Right cardiac atrium (tissue), 5 donors: ENCODE results near the gene ZNF605. TPM values are rescaled to one million over a fixed set of nuclear protein-coding genes. Genes with fewer than 3 reads are reported as not detected.
"Not testable (repeated sequence)": the region's sequence is repeated elsewhere in the genome, so short reads cannot be mapped to it uniquely, and the experiment has no call there.

Experiments used
- ATAC-seq, 2 donors: fragments of 200-7000 bp; cut with Tn5 transposase; one replicate each; pipeline versions ENCODE4 v1.8.0 to v1.9.1; 2020; ENCODE audit warnings: moderate library complexity in 2 of 2, mild to moderate bottlenecking in 1 of 2
- DNase-seq, 3 donors: peaks; one replicate each; pipeline ENCODE4 v3.0.0-alpha.2; 2020
- H3K27ac ChIP-seq: one replicate; pipeline ENCODE4 v1.5.1; 2013; ENCODE audit warnings: mild to moderate bottlenecking, low read length, control low read depth, moderate library complexity
- H3K27me3 ChIP-seq: one replicate; pipeline ENCODE4 v1.6.1; 2013; ENCODE audit not compliant: control insufficient read depth, insufficient read depth
- H3K4me1 ChIP-seq: one replicate; pipeline ENCODE4 v1.6.1; 2013; ENCODE audit warnings: low read length; ENCODE audit not compliant: control insufficient read depth, insufficient read depth
- H3K4me3 ChIP-seq: one replicate; pipeline ENCODE4 v1.5.1; 2013; ENCODE audit warnings: low read length, control low read depth
- H3K9me3 ChIP-seq: one replicate; pipeline ENCODE4 v1.6.1; 2013; ENCODE audit warnings: low read length; ENCODE audit not compliant: control insufficient read depth
- WGBS: extraction: QIAGEN DNeasy Blood & Tissue Kit; methylation state at CpG from one replicate; pipeline ENCODE4 v1.1.7; 2013; 5-methylcytosine and 5-hydroxymethylcytosine counted together
- intact Hi-C, 4 donors: fragments of 100-400 bp; cut with DNase I; formaldehyde crosslinking; loops; one replicate each; pipeline versions ENCODE4 v1.11.0 to v1.14.0; 2022 to 2023
- polyA plus RNA-seq: library from polyadenylated mRNA; stranded (reverse); fragments of 200-250 nt; gene quantifications from one replicate; pipeline ENCODE4 v1.2.3, GENCODE V29; 2013
- total RNA-seq, 4 donors: library from RNA; stranded (reverse); fragmentation: NEBNext Ultra II Directional; extraction: Animal tissue kit (Norgen Biotek cat#: 25700); gene quantifications; one replicate each; pipeline ENCODE4 v1.2.1, GENCODE V29; 2021
- donor health status: healthy with polysubstance abuse.
- donor health status: DM: no; HTN: yes; CAD: no.
- donor health status: DM: no; HTN: no; CAD: no.
- donor health status: DM: no; HTN: yes; CAD: no; lungs with severe emphysema.
- donor health status: DM: yes; HTN: yes; CAD: no.

ZNF605 gene
- total and polyA plus RNA-seq, 5 donors, result 6.5 to 17.4 (median 14.1) TPM

- DNase-seq (no peak), ATAC-seq (no peak)
- 98% methylated on average over 8 of the region's 8 CpGs for WGBS
- intact Hi-C loops, result no loop called here
- H3K4me3 ChIP-seq, result peak overlapping the region; percentile 37
- H3K27me3 ChIP-seq, result no peaks in the 10 kb centered on the region
- H3K27ac ChIP-seq, result no peak overlapping the region
- H3K4me1 ChIP-seq, result no peaks in the 10 kb centered on the region
- H3K9me3 ChIP-seq, result peaks cover 44% of the 10 kb centered on the region
Observed at GRCh38 chr12:132925597-132926414, 30.3 kb downstream of the ZNF605 start.

GRCh38 chr12:132924356-132924755, 31.8 kb downstream of the ZNF605 start:
- H3K27me3 ChIP-seq, result no peaks in the 10 kb centered on the region
- no peak for DNase-seq
- peaks cover 39% of the 10 kb centered on the region for H3K9me3 ChIP-seq
- no peak overlapping the region for H3K4me3 ChIP-seq
- no peak overlapping the region for H3K27ac ChIP-seq
- H3K4me1 ChIP-seq, result no peaks in the 10 kb centered on the region
- 97% methylated on average over 3 of the region's 3 CpGs for WGBS
- intact Hi-C loops, result no loop called here
- ATAC-seq, result no peak

- DNase-seq (no peak), ATAC-seq (no peak)
- H3K9me3 ChIP-seq, result peaks cover 35% of the 10 kb centered on the region
- H3K4me1 ChIP-seq, result no peaks in the 10 kb centered on the region
- H3K27me3 ChIP-seq, result no peaks in the 10 kb centered on the region
- no peak overlapping the region for H3K4me3 ChIP-seq
- WGBS, result 63% methylated on average over 1 of the region's 1 CpG
- intact Hi-C loops, result no loop called here
- no peak overlapping the region for H3K27ac ChIP-seq
Observed at GRCh38 chr12:132923356-132923909, 32.7 kb downstream of the ZNF605 start.

- no peak for DNase-seq
- Histone ChIP-seq H3K4me3 (no peak overlapping the region), H3K9me3 (peaks cover 35% of the 10 kb centered on the region), H3K27ac (no peak overlapping the region), H3K4me1 (no peaks in the 10 kb centered on the region), H3K27me3 (no peaks in the 10 kb centered on the region)
- intact Hi-C loops, result no loop called here
- 97% methylated on average over 4 of the region's 4 CpGs for WGBS
- ATAC-seq, result no peak
Observed at GRCh38 chr12:132922676-132923075, 33.4 kb downstream of the ZNF605 start.

- H3K9me3 ChIP-seq, result peaks cover 34% of the 10 kb centered on the region
- WGBS, result 72% methylated on average over 9 of the region's 9 CpGs
- H3K4me3 ChIP-seq, result no peak overlapping the region
- no peaks in the 10 kb centered on the region for H3K27me3 ChIP-seq
- H3K4me1 ChIP-seq, result no peaks in the 10 kb centered on the region
- no peak for DNase-seq
- no peak for ATAC-seq
- intact Hi-C loops, result no loop called here
- H3K27ac ChIP-seq, result no peak overlapping the region
Observed at GRCh38 chr12:132921685-132922084, 34.4 kb downstream of the ZNF605 start.

- H3K9me3 ChIP-seq, result peaks cover 16% of the 10 kb centered on the region
- no peaks in the 10 kb centered on the region for H3K4me1 ChIP-seq
- intact Hi-C loops, result no loop called here
- ATAC-seq, result no peak
- H3K27me3 ChIP-seq, result no peaks in the 10 kb centered on the region
- 97% methylated on average over 6 of the region's 6 CpGs for WGBS
- DNase-seq, result no peak
- H3K27ac ChIP-seq, result no peak overlapping the region
- H3K4me3 ChIP-seq, result no peak overlapping the region
Observed at GRCh38 chr12:132918680-132919079, 37.4 kb downstream of the ZNF605 start.

GRCh38 chr12:132909030-132909368, 47.1 kb downstream of the ZNF605 start:
- H3K9me3 ChIP-seq, result no peaks in the 10 kb centered on the region
- no peaks in the 10 kb centered on the region for H3K27me3 ChIP-seq
- intact Hi-C loops, result no loop called here
- WGBS, result 2% methylated on average over 22 of the region's 22 CpGs
- H3K27ac ChIP-seq, result peak overlapping the region; percentile 10
- ATAC-seq (peak; percentile 17 to 36), DNase-seq (no peak)
- H3K4me3 ChIP-seq, result peak overlapping the region; percentile 52
- H3K4me1 ChIP-seq, result no peaks in the 10 kb centered on the region

- under 1% methylated on average over 85 of the region's 85 CpGs for WGBS
- intact Hi-C loops, result no loop called here
Observed at GRCh38 chr12:132908145-132909029, 47.7 kb downstream of the ZNF605 start.

GRCh38 chr12:132907789-132908144, 48.3 kb downstream of the ZNF605 start:
- WGBS, result 10% methylated on average over 23 of the region's 23 CpGs
- H3K27me3 ChIP-seq, H3K27ac ChIP-seq, intact Hi-C loops, ATAC-seq, H3K9me3 ChIP-seq, H3K4me1 ChIP-seq: not testable (repeated sequence)
- peak; percentile 33 to 64 (median 58) for DNase-seq
- H3K4me3 ChIP-seq, result peak overlapping the region; percentile 52

More at GRCh38 chr12:132908145-132909029, 47.7 kb downstream of the ZNF605 start:
- DNase-seq (peak; percentile 98), ATAC-seq (peak; percentile 97 to 98)
- Histone ChIP-seq H3K9me3 (no peaks in the 10 kb centered on the region), H3K27ac (peak overlapping the region; percentile 10), H3K27me3 (no peaks in the 10 kb centered on the region), H3K4me1 (no peaks in the 10 kb centered on the region), H3K4me3 (peak overlapping the region; percentile 52)

GRCh38 chr12:132907216-132907615, 48.9 kb downstream of the ZNF605 start:
- WGBS, result 21% methylated on average over 16 of the region's 16 CpGs
- H3K4me1 ChIP-seq, result no peaks in the 10 kb centered on the region
- no peaks in the 10 kb centered on the region for H3K27me3 ChIP-seq
- DNase-seq, result no peak
- intact Hi-C loops, result no loop called here
- H3K9me3 ChIP-seq, result no peaks in the 10 kb centered on the region
- no peak for ATAC-seq
- H3K4me3 ChIP-seq, result no peak overlapping the region
- no peak overlapping the region for H3K27ac ChIP-seq
